ENCODE measurements around the gene ACSS1.

The ACSS1 gene

GRCh38 chr20:25044660-25045342, 13.1 kb downstream of the ACSS1 start:
- no peak for DNase-seq

GRCh38 chr20:25044261-25044560, 13.7 kb downstream of the ACSS1 start:
- DNase-seq, result no peak

GRCh38 chr20:25043499-25044260, 14.3 kb downstream of the ACSS1 start:
- DNase-seq, result no peak

GRCh38 chr20:25042531-25043498, 15.1 kb downstream of the ACSS1 start:
- DNase-seq, result no peak

GRCh38 chr20:25041813-25042530, 16.0 kb downstream of the ACSS1 start:
- DNase-seq, result no peak

GRCh38 chr20:25040438-25040831, 17.5 kb downstream of the ACSS1 start:
- peak; percentile 41 for DNase-seq

- peak; percentile 12 for DNase-seq
These were observed 18.1 kb downstream of the ACSS1 start for GRCh38 chr20:25039697-25040437.

GRCh38 chr20:25038591-25039015, 19.3 kb downstream of the ACSS1 start:
- DNase-seq, result no peak

GRCh38 chr20:25038103-25038410, 19.9 kb downstream of the ACSS1 start:
- DNase-seq, result no peak

- no peak for DNase-seq
These were observed 20.4 kb downstream of the ACSS1 start for GRCh38 chr20:25037288-25038102.

GRCh38 chr20:25036331-25036936, 21.5 kb downstream of the ACSS1 start:
- DNase-seq, result no peak

GRCh38 chr20:25035921-25036320, 22.0 kb downstream of the ACSS1 start:
- no peak for DNase-seq

- DNase-seq, result no peak
These were observed 24.0 kb downstream of the ACSS1 start for GRCh38 chr20:25033924-25034300.

GRCh38 chr20:25033265-25033923, 24.5 kb downstream of the ACSS1 start:
- no peak for DNase-seq

- no peak for DNase-seq
These were observed 25.3 kb downstream of the ACSS1 start for GRCh38 chr20:25032478-25033264.

GRCh38 chr20:25032065-25032477, 25.9 kb downstream of the ACSS1 start:
- no peak for DNase-seq

GRCh38 chr20:25031241-25031640, 26.7 kb downstream of the ACSS1 start:
- no peak for DNase-seq

- DNase-seq, result no peak
These were observed 27.2 kb downstream of the ACSS1 start for GRCh38 chr20:25030649-25031207.

- no peak for DNase-seq
These were observed 27.8 kb downstream of the ACSS1 start for GRCh38 chr20:25030007-25030648.

Measured in EL (cell line).